K562 (cell line): ENCODE results near the gene CYSRT1.

Source experiments
- EP300 ChIP-seq: IDR thresholded peaks from 2 replicates; pipeline ENCODE4 v1.6.1; 2012; ENCODE audit warnings: low read length, improper control_type of control experiment
- KDM1A ChIP-seq, 2 experiments: fragments of 450-650 bp; IDR thresholded peaks; 2 replicates each; pipeline ENCODE4 v1.6.1; 2016; ENCODE audit warnings: mild to moderate bottlenecking in 2 of 2
- MTA2 ChIP-seq: fragments of 450-650 bp; IDR thresholded peaks from 2 replicates; pipeline ENCODE4 v1.6.1; 2016; ENCODE audit warnings: low read depth
- MXI1 ChIP-seq: IDR thresholded peaks from 2 replicates; pipeline ENCODE4 v1.6.1; 2011; ENCODE audit warnings: low read depth, mild to moderate bottlenecking, improper control_type of control experiment, low read length
- NFYB ChIP-seq: IDR thresholded peaks from 2 replicates; pipeline ENCODE4 v1.6.1; 2011; ENCODE audit warnings: mild to moderate bottlenecking, moderate library complexity; ENCODE audit not compliant: insufficient read length; ENCODE audit errors: extremely low read depth
- POLR2A ChIP-seq: fragments of 450-650 bp; conservative IDR thresholded peaks from 2 replicates; pipeline ENCODE4 v1.6.1; 2016
- RNF2 ChIP-seq: sonication (generic); IDR thresholded peaks from 2 replicates; pipeline ENCODE4 v1.6.1; 2016
- TAF7 ChIP-seq: fragments of 450-650 bp; IDR thresholded peaks from 2 replicates; pipeline ENCODE4 v1.6.1; 2016; ENCODE audit warnings: missing genetic modification characterization, missing compliant biosample characterization
- ZNF274 ChIP-seq: IDR thresholded peaks from 2 replicates; pipeline ENCODE4 v1.6.1; 2011; ENCODE audit warnings: low read depth, mild to moderate bottlenecking, low read length, moderate library complexity, borderline replicate concordance
- ZNF318 ChIP-seq, 2 experiments: fragments of 450-650 bp; IDR thresholded peaks; 2 replicates each; pipeline ENCODE4 v1.6.1; 2016; ENCODE audit warnings: mild to moderate bottlenecking in 2 of 2, borderline replicate concordance in 1 of 2, low read depth in 1 of 2, moderate library complexity in 1 of 2
- TF ChIP-seq, protein P1 (sequence below), 3 experiments: IDR thresholded peaks in 2 of 3; conservative IDR thresholded peaks in 1 of 3; 2 replicates each; pipeline ENCODE4 v1.5.1; 2011 to 2012; ENCODE audit warnings: low read length in 3 of 3, mild to moderate bottlenecking in 3 of 3, control low read depth in 2 of 3, improper control_type of control experiment in 1 of 3, inconsistent platforms in 1 of 3, low read depth in 1 of 3, mixed read lengths in 1 of 3, moderate library complexity in 1 of 3; ENCODE audit not compliant: insufficient read depth in 2 of 3

DNA sequence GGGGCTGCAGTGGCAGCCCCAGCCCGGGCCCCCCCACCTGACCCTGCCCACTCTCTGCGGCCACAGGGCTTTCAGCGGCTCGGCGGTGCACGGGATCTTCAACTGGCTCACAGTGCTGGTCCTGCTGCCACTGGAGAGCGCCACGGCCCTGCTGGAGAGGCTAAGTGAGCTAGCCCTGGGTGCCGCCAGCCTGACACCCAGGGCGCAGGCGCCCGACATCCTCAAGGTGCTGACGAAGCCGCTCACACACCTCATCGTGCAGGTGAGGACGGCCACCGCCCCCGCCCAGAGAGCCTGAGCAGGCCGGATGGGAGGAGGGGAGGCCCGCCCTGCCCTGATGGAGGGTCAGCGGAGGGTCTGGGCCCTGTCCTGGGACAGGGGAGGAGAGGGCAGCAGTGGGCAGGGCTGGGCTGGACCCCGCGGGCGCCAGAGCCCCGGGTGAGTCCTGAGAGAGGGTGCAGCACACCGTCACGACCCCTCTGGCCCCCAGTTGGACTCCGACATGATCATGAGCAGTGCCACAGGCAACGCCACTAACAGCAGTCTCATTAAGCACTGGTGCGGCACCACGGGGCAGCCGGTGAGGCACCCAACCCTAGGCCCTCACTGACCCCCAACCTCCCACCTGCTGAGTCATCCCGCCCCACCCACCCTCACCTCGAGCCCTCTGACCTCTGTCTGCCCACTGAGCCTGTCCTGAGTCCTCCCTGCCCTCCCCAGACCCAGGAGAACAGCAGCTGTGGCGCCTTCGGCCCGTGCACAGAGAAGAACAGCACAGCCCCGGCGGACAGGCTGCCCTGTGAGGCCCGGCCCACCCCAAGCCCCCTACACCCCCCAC is 8.4 kb downstream of the CYSRT1 start:
- TF ChIP-seq ZNF274 = no peak
- no peak for TF ChIP-seq EP300
- TF ChIP-seq RNF2 = no peak
- no peak for TF ChIP-seq TAF7 (tag)
- TF ChIP-seq ZNF318 (IDR thresholded peaks at IDR 0.05; ENCODE audit: borderline replicate concordance in 1 of 2, low read depth in 1 of 2) = no peak
- TF ChIP-seq MXI1 = no peak
- TF ChIP-seq, protein P1, sequence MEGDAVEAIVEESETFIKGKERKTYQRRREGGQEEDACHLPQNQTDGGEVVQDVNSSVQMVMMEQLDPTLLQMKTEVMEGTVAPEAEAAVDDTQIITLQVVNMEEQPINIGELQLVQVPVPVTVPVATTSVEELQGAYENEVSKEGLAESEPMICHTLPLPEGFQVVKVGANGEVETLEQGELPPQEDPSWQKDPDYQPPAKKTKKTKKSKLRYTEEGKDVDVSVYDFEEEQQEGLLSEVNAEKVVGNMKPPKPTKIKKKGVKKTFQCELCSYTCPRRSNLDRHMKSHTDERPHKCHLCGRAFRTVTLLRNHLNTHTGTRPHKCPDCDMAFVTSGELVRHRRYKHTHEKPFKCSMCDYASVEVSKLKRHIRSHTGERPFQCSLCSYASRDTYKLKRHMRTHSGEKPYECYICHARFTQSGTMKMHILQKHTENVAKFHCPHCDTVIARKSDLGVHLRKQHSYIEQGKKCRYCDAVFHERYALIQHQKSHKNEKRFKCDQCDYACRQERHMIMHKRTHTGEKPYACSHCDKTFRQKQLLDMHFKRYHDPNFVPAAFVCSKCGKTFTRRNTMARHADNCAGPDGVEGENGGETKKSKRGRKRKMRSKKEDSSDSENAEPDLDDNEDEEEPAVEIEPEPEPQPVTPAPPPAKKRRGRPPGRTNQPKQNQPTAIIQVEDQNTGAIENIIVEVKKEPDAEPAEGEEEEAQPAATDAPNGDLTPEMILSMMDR (IDR thresholded peaks at IDR 0.05 in 2 of 3, conservative IDR thresholded peaks at IDR 0.05 in 1 of 3; ENCODE audit: insufficient read depth in 2 of 3, low read depth in 1 of 3, low read length in 3 of 3) = no peak
- no peak for TF ChIP-seq KDM1A (IDR thresholded peaks at IDR 0.05)
- no peak for TF ChIP-seq NFYB
- TF ChIP-seq POLR2A = no peak
- TF ChIP-seq MTA2 = no peak
